ENCODE measurements around the gene VEZF1. TPM values are rescaled to one million over a fixed set of nuclear protein-coding genes. Genes with fewer than 3 reads are reported as not detected.
"Not testable (repeated sequence)": the region's sequence is repeated elsewhere in the genome, so short reads cannot be mapped to it uniquely, and the experiment has no call there.

VEZF1 gene
- total RNA-seq, 8 experiments from 2014 or later, result 14.0 to 87.6 (median 43.0) TPM

DNA sequence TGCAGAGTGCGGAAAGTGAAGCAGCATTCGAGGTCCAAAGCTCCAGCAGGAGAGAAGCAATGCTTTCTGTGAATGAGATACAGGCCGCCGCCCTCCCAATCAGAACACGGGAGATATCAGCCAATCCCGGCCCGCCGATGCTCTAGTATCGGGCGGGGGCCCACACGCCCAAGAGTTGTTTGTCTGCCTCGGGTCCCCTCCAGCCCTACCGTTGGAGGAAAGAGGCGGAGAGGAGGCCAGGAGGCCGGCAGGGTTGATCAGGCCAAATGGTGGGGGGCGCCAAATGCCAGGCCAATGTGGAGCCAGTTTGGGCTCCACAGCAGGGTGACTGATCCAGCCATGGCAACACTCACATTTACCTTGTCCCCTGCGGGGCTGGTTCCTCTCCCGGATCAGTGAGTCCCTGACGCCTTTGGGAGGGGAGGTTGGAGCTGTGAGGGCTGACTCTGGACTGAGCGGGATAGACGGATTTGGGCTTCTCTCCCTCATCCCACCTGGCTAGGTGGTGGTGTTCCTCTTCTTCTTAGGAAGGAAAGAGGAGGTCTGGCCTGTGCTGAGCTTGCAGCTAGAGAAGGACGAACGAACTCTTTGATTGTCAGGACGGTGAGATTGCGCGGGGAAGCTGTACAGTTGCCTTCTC lies 22.4 kb downstream of the VEZF1 start:
- Histone ChIP-seq H3K27ac (no peak overlapping the region), H3K4me3 (no peak overlapping the region), H3K4me1 (replicated peaks in 1 of 2) (no peaks in the 10 kb centered on the region)
- WGBS, 10 experiments, result 80 to 100% (median 91%) methylated on average over 1 to 18 of the region's 26 CpGs; no CpG with 5 or more reads in 4 of the 10 experiments
- ATAC-seq (replicated peaks in 6 of 8), result no peak
- in situ Hi-C loops (cut with MboI; ENCODE audit: low pct_unique_long_range_greater_than_20kb in 2 of 9, low sequenced_read_pairs in 9 of 9, unreplicated experiment in 9 of 9), result no loop called here

DNA sequence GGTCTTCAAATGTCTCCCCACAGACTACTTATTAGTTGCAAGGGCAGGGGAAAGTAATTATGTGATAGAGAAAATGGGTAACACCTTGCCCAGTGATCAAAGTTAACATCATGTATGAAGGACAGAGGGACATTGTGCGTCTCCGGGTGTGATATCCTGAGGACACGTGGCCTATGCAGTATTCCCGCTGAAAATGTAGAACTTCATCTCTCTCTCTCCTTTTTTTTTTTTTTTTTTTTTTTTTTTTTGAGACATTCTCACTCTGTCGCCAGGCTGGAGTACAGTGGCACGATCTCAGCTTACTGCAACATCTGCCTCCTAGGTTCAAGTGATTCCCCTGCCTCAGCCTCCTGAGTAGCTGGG lies 24.9 kb downstream of the VEZF1 start:
- Histone ChIP-seq H3K4me3 (no peak overlapping the region), H3K27ac (no peak overlapping the region), H3K4me1 (replicated peaks in 1 of 2) (no peaks in the 10 kb centered on the region)
- no peak for ATAC-seq (replicated peaks in 6 of 8)
- in situ Hi-C loops (cut with MboI; ENCODE audit: low pct_unique_long_range_greater_than_20kb in 2 of 9, low sequenced_read_pairs in 9 of 9, unreplicated experiment in 9 of 9), result no loop called here
- 60 to 100% (median 88%) methylated on average over 1 to 4 of the region's 6 CpGs; no CpG with 5 or more reads in 3 of the 10 experiments for WGBS, 10 experiments

DNA sequence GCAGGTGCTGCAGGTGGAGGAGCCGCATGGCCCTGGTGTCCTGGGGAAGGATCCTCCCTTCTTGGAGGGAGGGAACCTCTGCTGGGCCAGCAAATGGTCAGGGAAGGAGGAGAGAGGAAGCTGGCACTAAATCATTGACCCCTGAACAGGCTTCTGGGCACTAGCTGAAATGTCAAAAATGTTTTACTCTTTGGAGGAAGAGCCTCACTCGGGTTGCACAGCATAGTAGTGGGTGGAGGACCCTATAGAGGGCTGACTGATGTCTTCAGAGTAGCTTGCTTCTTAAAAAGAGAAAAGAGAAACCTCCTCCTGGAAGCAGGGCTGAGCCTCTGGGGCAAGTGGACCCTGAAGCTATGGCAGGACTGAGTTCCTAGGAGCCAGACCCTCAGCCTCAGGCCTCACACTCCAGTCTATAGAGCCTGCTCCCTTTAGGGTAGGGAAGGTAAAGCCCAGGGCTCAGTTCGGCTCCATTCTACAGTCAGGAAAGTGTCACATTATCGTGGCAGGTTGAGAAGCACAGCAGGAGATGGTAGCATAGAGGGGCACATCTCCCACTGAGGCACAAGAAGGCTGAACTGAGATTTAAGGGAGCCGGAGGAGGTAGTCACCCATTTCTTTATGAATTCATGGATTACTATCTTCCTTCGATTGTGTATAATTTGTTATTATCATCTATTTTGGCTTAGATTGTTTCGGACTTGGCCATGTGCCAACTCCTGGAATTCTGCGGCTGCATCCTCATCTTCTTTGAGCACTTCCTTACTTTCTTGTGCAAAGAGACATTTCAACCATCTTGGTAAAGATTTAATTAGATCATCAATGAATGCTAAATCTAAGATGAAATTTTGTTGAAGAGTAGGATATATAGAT lies 25.5 kb downstream of the VEZF1 start:
- no peak for ATAC-seq (replicated peaks in 6 of 8)
- no peak overlapping the region for H3K4me3 ChIP-seq
- in situ Hi-C loops (cut with MboI; ENCODE audit: low pct_unique_long_range_greater_than_20kb in 2 of 9, low sequenced_read_pairs in 9 of 9, unreplicated experiment in 9 of 9), result no loop called here
- no peak overlapping the region for H3K27ac ChIP-seq
- WGBS, 10 experiments, result 33 to 100% (median 81%) methylated on average over 2 to 5 of the region's 8 CpGs; no CpG with 5 or more reads in 1 of the 10 experiments
- H3K4me1 ChIP-seq (replicated peaks in 1 of 2), result no peaks in the 10 kb centered on the region

DNA sequence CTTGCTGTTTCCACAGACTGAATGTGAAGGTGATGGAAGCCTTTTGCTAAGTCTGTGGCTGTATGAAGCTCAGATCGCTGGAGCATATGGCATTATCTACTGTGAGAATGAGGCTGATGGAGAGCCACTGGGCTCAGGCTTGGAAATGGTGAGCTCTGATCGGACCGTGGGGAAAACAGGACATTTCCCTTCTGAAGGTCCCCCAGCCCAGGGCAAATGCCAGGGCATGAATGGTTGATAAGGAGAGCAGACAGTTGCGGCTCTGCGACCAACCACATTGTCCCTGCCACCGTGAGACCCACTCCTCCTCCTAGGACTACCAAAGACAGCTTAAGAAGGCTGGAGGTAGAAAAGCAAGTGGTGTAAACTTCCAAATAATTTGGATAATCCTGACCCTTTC lies 28.1 kb downstream of the VEZF1 start:
- Histone ChIP-seq H3K4me1 (replicated peaks in 1 of 2) (peaks cover 7 to 11% of the 10 kb centered on the region in 2 donors), H3K27ac (no peak overlapping the region), H3K4me3 (no peak overlapping the region)
- 88 to 100% (median 100%) methylated on average over 1 to 3 of the region's 6 CpGs; no CpG with 5 or more reads in 5 of the 10 experiments for WGBS, 10 experiments
- in situ Hi-C loops (cut with MboI; ENCODE audit: low pct_unique_long_range_greater_than_20kb in 2 of 9, low sequenced_read_pairs in 9 of 9, unreplicated experiment in 9 of 9), result no loop called here
- no peak for ATAC-seq (replicated peaks in 6 of 8)

DNA sequence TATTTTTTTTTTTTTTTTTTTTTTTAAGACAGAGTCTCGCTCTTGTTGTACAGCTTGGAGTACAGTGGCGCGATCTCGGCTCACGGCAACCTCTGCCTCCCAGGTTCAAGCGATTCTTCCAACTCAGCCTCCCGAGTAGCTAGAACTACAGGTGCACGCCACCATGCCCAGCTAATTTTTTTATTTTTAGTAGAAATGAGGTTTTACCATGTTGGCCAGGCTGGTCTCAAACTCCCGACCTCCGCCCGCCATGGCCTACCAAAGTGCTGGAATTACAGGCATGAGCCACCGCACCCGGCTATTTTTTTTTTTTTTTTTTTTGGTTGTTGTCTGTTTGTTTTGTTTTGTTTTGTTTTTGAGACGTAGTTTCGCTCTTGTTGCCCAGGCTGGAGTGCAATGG lies 29.7 kb downstream of the VEZF1 start:
- 58 to 100% (median 96%) methylated on average over 3 to 10 of the region's 15 CpGs; no CpG with 5 or more reads in 2 of the 10 experiments for WGBS, 10 experiments
- ATAC-seq (replicated peaks in 6 of 8); H3K4me3 ChIP-seq; in situ Hi-C loops (cut with MboI; ENCODE audit: low pct_unique_long_range_greater_than_20kb in 2 of 9, low sequenced_read_pairs in 9 of 9, unreplicated experiment in 9 of 9); H3K27ac ChIP-seq: not testable (repeated sequence)
- H3K4me1 ChIP-seq (replicated peaks in 1 of 2), result peaks cover 12 to 20% of the 10 kb centered on the region in 2 donors

DNA sequence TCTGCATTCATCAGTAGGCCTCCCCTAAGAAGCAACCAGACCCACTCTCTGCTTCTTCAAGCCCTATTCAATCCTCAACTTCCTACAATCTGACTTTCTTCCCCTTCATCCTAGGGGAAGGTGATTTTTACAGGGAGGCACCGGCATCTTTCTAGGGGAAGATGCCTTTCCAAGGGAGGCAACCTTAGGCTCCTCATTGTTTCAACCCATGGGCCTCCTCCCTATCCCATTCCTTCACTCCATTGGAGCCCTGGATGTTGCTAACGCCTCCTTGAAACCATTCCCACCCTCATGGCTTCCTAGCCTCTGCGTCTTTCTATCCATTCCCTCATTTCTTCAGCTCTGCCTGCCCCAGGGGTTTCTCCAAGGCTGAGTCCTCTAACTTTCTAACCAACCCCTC lies 30.2 kb downstream of the VEZF1 start:
- Histone ChIP-seq H3K4me1 (replicated peaks in 1 of 2) (peaks cover 12 to 25% of the 10 kb centered on the region in 2 donors), H3K27ac (no peak overlapping the region), H3K4me3 (no peak overlapping the region)
- 40 to 100% (median 90%) methylated on average over 1 to 3 of the region's 3 CpGs; no CpG with 5 or more reads in 3 of the 10 experiments for WGBS, 10 experiments
- in situ Hi-C loops (cut with MboI; ENCODE audit: low pct_unique_long_range_greater_than_20kb in 2 of 9, low sequenced_read_pairs in 9 of 9, unreplicated experiment in 9 of 9), result no loop called here
- ATAC-seq (replicated peaks in 6 of 8), result no peak

DNA sequence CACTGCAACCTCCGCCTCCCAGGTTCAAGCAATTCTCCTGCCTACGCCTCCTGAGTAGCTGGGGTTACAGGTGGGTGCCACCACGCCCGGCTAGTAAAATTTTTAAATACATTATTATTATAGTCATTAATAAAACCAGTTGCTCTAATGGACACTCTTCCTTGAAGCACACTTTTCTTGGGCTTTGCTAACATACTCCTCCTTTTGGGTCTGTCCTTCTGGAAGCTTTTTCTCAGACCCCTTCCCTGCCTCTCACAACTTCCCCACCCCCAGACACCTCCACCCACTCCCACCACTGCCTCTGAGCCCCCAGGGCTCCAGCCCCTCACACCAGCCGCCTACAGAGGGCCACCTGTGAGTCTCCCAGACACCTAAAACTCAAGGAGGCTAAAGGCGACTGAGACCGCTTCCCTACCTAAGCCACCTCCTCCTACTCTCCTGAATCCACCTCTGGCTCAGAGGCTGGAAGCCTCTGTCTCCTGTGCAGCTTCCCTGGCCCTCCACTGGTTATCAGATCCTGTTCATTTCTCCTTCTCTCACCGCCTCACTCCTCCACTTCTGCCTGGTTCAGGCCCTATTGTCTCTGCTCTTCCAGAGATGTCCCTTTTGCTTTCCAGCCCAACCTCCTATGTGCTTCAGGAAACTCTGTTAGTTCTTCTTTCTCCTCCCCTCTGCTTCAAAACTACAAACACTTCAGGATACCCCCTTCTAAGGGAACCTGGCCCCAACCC lies 30.8 kb downstream of the VEZF1 start:
- WGBS, 10 experiments, result 100% methylated on average over 1 to 2 of the region's 8 CpGs; no CpG with 5 or more reads in 5 of the 10 experiments

DNA sequence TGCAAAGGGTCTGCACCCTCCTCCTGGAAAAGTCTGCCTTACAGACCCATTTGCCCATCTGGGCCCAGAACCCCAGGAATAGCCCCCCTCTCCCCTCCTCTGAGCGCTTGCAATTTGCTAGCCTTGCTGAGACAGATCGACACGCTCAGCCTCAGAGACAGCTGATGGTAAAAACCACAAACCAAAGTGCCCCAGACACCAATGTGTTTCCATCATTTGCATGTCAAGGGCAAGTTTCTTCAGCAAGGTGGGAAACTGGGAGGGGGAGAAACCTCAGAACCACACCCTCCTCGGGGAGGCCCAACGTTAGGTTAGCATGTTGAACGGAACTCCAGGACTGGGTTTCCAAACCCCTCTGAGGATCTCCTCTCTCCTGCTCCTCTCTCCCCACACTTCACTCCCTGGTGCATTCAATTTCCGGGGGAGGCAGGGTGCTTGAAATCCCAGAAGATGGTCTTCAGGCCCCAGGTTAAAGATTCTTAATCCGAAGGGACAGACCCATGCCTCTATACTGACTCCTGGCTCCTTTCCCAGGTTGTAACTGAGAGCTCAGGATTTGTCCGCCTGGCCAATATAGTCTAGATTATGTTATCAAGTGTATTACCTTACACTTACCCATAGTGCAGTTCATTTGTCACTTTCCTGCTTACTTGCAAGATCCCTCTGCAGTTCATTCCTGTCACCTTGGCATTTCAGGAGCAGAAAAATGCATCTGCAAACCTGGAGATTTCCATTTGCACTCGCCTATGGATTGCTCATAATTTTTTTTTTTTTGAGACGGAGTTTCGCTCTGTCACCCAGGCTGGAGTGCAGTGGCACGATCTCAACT lies 31.5 kb downstream of the VEZF1 start:
- no peak for ATAC-seq (replicated peaks in 6 of 8)
- Histone ChIP-seq H3K27ac (no peak overlapping the region), H3K4me1 (replicated peaks in 1 of 2) (peaks cover 12 to 34% of the 10 kb centered on the region in 2 donors), H3K4me3 (peak overlapping the region in 2 of 5 donors; percentile 66 to 80)
- WGBS, 10 experiments, result 40 to 94% (median 73%) methylated on average over 1 to 7 of the region's 13 CpGs; no CpG with 5 or more reads in 2 of the 10 experiments
- in situ Hi-C loops (cut with MboI; ENCODE audit: low pct_unique_long_range_greater_than_20kb in 2 of 9, low sequenced_read_pairs in 9 of 9, unreplicated experiment in 9 of 9), result no loop called here

More for the DNA sequence above, 30.8 kb downstream of the VEZF1 start:
- ATAC-seq (replicated peaks in 6 of 8), result no peak
- in situ Hi-C loops (cut with MboI; ENCODE audit: low pct_unique_long_range_greater_than_20kb in 2 of 9, low sequenced_read_pairs in 9 of 9, unreplicated experiment in 9 of 9), result no loop called here
- H3K27ac ChIP-seq, result no peak overlapping the region
- H3K4me3 ChIP-seq, result no peak overlapping the region
- H3K4me1 ChIP-seq (replicated peaks in 1 of 2), result peaks cover 12 to 31% of the 10 kb centered on the region in 2 donors

DNA sequence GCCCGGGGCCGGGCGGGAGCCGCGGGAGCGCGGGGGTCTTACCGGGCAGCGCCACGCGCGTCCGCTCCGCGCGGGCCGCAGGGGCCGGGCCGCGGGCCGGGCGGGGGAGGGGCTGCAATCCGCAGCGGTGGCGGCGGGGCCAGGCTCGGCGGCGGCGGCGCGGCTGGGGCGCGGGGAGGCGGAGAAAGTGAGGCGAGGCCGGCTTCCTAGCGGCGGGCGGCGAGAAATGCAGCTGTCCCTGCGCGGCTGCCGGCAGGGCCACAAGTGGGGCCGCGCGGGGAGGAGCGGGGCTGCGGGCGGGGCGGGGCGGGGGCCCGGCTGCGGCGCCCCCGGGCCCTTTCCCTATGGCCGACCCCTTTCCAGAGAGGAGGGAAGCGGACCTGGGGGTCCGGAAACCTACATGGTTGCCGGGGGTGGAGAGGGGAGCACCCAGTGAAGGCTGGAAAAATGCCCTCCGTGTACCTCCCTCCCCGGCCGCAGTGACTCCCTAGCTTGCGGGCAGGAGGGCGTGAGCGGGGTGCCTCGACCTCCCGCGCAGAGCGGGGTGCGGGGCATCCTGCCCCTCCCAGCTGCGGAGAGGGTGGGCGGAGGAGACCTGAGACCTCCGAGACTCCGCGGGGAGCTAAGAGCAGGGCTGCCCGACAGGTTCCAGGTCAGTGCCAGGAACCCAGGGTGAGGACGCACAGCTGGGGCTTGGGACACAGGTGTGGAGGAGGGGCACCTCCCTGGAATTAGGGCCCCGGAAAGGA lies 32.7 kb downstream of the VEZF1 start, which contains the start of gene CUEDC1:
Gene CUEDC1, minus strand, starts transcription at position 230 of the 749 bp plus-strand sequence. CDS start 69,848 bp downstream, outside the sequence.
- Histone ChIP-seq H3K4me1 (replicated peaks in 1 of 2) (peaks cover 17 to 42% of the 10 kb centered on the region in 2 donors), H3K27ac (peak within 1 kb of the TSS; percentile 73 to 95), H3K4me3 (peak within 1 kb of the TSS; percentile 66 to 91 (median 74))
- ATAC-seq (replicated peaks in 6 of 8), result peak; percentile 63 to 90 (median 79)
- in situ Hi-C loops (cut with MboI; ENCODE audit: low pct_unique_long_range_greater_than_20kb in 2 of 9, low sequenced_read_pairs in 9 of 9, unreplicated experiment in 9 of 9), result no loop called here
- WGBS, 10 experiments, result 0 to 80% (median 17%) methylated on average over 1 to 2 of the region's 79 CpGs; no CpG with 5 or more reads in 7 of the 10 experiments

DNA sequence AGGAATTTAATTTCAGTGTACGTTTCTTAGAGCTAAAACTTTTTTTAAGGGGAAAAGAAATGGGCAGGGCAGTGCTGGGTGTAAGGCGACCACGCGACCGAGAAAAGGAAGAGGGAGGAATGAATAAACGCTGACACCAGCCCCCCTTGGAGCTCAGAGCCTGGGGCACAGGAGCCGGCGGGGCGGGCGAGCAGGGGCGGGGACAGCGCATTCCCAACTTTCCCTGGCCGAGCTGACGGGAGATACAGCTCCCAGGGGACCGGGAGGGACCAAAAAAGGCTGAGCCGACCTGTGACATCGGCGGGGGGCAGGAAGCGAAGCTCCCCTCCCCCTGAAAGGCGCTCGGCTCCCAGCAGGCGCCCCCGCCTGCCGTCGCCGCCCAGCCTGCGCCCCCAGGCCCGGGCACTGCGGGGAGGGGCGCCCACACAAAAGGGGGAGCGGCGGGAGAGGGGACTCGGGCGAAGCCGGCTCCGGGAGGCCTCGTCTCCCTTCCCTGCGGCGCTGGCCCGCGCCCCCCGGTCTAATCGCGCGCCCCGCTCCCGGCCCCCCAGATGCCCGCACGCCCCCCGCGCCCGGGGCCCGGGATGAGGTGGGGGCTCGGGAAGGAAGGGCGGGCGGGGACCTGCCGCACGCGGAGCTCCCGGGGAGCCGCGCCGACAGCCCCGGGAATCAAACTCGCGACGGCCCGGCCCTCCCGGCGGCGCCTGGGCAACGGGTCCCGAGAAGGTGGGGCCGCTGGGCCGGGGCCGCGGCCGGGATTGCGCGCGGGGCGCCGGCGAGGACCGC lies 33.5 kb downstream of the VEZF1 start:
- 0 to 2% (median 0%) methylated on average over 1 to 6 of the region's 85 CpGs; no CpG with 5 or more reads in 7 of the 10 experiments for WGBS, 10 experiments
- H3K27ac ChIP-seq, result peak overlapping the region; percentile 73 to 95
- ATAC-seq (replicated peaks in 6 of 8), result peak; percentile 49 to 75 (median 69)
- H3K4me1 ChIP-seq (replicated peaks in 1 of 2), result peaks cover 18 to 50% of the 10 kb centered on the region in 2 donors
- peak overlapping the region; percentile 66 to 91 (median 74) for H3K4me3 ChIP-seq
- in situ Hi-C loops (cut with MboI; ENCODE audit: low pct_unique_long_range_greater_than_20kb in 2 of 9, low sequenced_read_pairs in 9 of 9, unreplicated experiment in 9 of 9), result no loop called here

Measured in motor neuron (in vitro differentiated cells).